ENCODE measurements around the gene LTBP3. TPM values are rescaled to one million over a fixed set of nuclear protein-coding genes. Genes with fewer than 3 reads are reported as not detected.

The LTBP3 gene
- total and polyA plus RNA-seq, 2 donors from 2014 or later: 61.6 to 165 TPM

GRCh38 chr11:65596520-65596919 lies 38.4 kb upstream of the LTBP3 start:
- FAIRE-seq (no peak), DNase-seq (no peak)
- no peak for TF ChIP-seq CTCF (IDR thresholded peaks at IDR 0.05; ENCODE audit: borderline replicate concordance, extremely low read depth, insufficient read depth)
- Histone ChIP-seq H3K4me3 (ENCODE audit: low read length in 3 of 3) (no peak overlapping the region), H3K27ac (ENCODE audit: low read depth in 2 of 2, low read length in 2 of 2) (no peak overlapping the region), H3K36me3 (ENCODE audit: control insufficient read depth in 2 of 3, insufficient read depth in 3 of 3, low read length in 3 of 3) (peaks cover 0 to 18% (median 2%) of the 10 kb centered on the region in 3 donors), H3K9ac (ENCODE audit: low read length in 3 of 3) (no peak overlapping the region), H3K27me3 (ENCODE audit: control insufficient read depth, insufficient read depth, low read length) (no peaks in the 10 kb centered on the region), H3K9me3 (ENCODE audit: control insufficient read depth in 2 of 3, insufficient read depth in 1 of 3, low read length in 3 of 3) (no peaks in the 10 kb centered on the region), H3K4me1 (ENCODE audit: control insufficient read depth in 2 of 3, insufficient read depth in 2 of 3, low read depth in 1 of 3, low read length in 3 of 3) (peaks cover 0 to 4% (median 0%) of the 10 kb centered on the region in 3 donors)
- intact Hi-C loops (cut with DNase I): no loop called here

GRCh38 chr11:65595543-65596281 lies 37.6 kb upstream of the LTBP3 start, which contains the start of gene KCNK7:
Gene KCNK7, minus strand, starts transcription at chr11:65595800. Its CDS starts 28 bp downstream, at chr11:65595772.
- intact Hi-C loops (cut with DNase I): no loop called here
- Histone ChIP-seq H3K4me3 (ENCODE audit: low read length in 3 of 3) (no peak within 1 kb of the TSS), H3K36me3 (ENCODE audit: control insufficient read depth in 2 of 3, insufficient read depth in 3 of 3, low read length in 3 of 3) (peaks cover 0 to 18% (median 2%) of the 10 kb centered on the region in 3 donors), H3K9me3 (ENCODE audit: control insufficient read depth in 2 of 3, insufficient read depth in 1 of 3, low read length in 3 of 3) (no peaks in the 10 kb centered on the region), H3K9ac (ENCODE audit: low read length in 3 of 3) (no peak within 1 kb of the TSS), H3K4me1 (ENCODE audit: control insufficient read depth in 2 of 3, insufficient read depth in 2 of 3, low read depth in 1 of 3, low read length in 3 of 3) (peaks cover 0 to 4% (median 0%) of the 10 kb centered on the region in 3 donors), H3K27ac (ENCODE audit: low read depth in 2 of 2, low read length in 2 of 2) (no peak within 1 kb of the TSS), H3K27me3 (ENCODE audit: control insufficient read depth, insufficient read depth, low read length) (no peaks in the 10 kb centered on the region)
- peak in 1 of 5 donors; percentile 79 for DNase-seq
- FAIRE-seq: no peak
- TF ChIP-seq CTCF (IDR thresholded peaks at IDR 0.05; ENCODE audit: borderline replicate concordance, extremely low read depth, insufficient read depth): no peak

- H3K9me3 ChIP-seq (ENCODE audit: control insufficient read depth in 2 of 3, insufficient read depth in 1 of 3, low read length in 3 of 3): no peaks in the 10 kb centered on the region
- TF ChIP-seq CTCF (IDR thresholded peaks at IDR 0.05; ENCODE audit: borderline replicate concordance, extremely low read depth, insufficient read depth): no peak
- no peak for FAIRE-seq
- intact Hi-C loops (cut with DNase I): no loop called here
- no peak overlapping the region for H3K9ac ChIP-seq (ENCODE audit: low read length in 3 of 3)
- H3K4me1 ChIP-seq (ENCODE audit: control insufficient read depth in 2 of 3, insufficient read depth in 2 of 3, low read depth in 1 of 3, low read length in 3 of 3): peaks cover 0 to 4% (median 0%) of the 10 kb centered on the region in 3 donors
- H3K36me3 ChIP-seq (ENCODE audit: control insufficient read depth in 2 of 3, insufficient read depth in 3 of 3, low read length in 3 of 3): peaks cover 0 to 18% (median 2%) of the 10 kb centered on the region in 3 donors
- DNase-seq: no peak
- H3K27ac ChIP-seq (ENCODE audit: low read depth in 2 of 2, low read length in 2 of 2): no peak overlapping the region
- H3K4me3 ChIP-seq (ENCODE audit: low read length in 3 of 3): no peak overlapping the region
- no peaks in the 10 kb centered on the region for H3K27me3 ChIP-seq (ENCODE audit: control insufficient read depth, insufficient read depth, low read length)
These were observed 37.0 kb upstream of the LTBP3 start for GRCh38 chr11:65595131-65595530.

Data from kidney (tissue), 14 donors.